ENCODE measurements around the gene MADD.

MADD gene

GRCh38 chr11:47234669-47235100, 35.2 kb upstream of the MADD start:
- H3K27ac ChIP-seq: peak overlapping the region; percentile 56
- TF ChIP-seq CTCF (conservative IDR thresholded peaks at IDR 0.05): no peak

DNA sequence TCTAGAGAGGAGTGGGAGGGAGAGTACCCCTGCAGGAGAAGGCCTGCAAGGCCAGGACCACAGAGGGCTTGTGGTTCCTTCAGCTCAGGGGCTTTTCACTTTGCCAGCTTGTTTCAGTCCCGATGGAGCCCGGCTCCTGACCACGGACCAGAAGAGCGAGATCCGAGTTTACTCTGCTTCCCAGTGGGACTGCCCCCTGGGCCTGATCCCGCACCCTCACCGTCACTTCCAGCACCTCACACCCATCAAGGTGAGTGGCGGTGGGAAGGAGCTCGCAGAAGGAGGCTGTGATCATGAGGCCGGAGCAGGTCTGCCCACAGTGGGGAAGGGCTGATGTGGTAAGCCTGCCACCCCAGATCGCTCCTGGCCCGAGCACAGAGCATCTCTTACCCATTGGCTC, 34.8 kb upstream of the MADD start:
- H3K27ac ChIP-seq: peak overlapping the region; percentile 56
- no peak for TF ChIP-seq CTCF (conservative IDR thresholded peaks at IDR 0.05)

DNA sequence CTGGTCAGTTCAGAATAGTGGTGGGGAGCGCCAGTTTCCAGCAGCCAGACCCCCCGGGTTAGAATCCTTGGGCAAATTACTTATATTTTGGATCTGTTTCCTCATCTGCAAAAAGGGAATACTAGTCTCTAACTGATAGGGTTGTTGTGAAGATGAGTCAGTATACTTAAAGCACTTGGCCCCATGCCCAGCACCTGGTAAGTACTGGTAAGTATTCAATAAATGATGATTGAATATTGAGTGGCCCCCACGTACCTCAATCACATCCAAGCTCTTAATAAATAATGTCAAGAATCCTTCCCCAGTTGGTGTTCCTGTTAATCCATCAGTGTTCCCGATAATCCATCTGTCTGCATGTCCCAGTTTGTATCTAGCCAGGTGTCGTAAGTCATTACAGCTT, 33.5 kb upstream of the MADD start:
- H3K27ac ChIP-seq: no peak overlapping the region
- no peak for TF ChIP-seq CTCF (conservative IDR thresholded peaks at IDR 0.05)

DNA sequence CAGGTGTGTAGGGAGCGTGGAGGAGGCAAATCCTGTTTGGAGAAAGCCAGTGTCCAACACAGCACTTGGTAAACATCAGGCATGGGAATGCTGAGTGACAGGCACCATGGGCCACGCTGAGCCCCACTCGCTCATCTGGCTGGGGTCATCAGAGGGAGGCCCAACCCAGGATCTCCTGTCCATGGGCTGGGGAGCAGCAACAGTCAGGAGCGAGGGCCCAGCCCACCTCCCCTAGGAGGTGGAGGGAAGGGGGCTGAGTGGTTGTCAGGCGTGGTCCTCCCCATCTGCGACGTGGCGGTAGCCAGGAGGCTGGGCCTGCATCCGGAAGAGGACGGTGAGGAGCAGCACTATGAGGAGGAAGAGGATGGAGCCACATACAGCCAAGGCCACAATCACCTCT, 30.1 kb upstream of the MADD start:
- TF ChIP-seq CTCF (conservative IDR thresholded peaks at IDR 0.05): no peak
- H3K27ac ChIP-seq: no peak overlapping the region

- TF ChIP-seq CTCF (conservative IDR thresholded peaks at IDR 0.05): no peak
- no peak overlapping the region for H3K27ac ChIP-seq
Measured at GRCh38 chr11:47241841-47242301, 28.1 kb upstream of the MADD start.

DNA sequence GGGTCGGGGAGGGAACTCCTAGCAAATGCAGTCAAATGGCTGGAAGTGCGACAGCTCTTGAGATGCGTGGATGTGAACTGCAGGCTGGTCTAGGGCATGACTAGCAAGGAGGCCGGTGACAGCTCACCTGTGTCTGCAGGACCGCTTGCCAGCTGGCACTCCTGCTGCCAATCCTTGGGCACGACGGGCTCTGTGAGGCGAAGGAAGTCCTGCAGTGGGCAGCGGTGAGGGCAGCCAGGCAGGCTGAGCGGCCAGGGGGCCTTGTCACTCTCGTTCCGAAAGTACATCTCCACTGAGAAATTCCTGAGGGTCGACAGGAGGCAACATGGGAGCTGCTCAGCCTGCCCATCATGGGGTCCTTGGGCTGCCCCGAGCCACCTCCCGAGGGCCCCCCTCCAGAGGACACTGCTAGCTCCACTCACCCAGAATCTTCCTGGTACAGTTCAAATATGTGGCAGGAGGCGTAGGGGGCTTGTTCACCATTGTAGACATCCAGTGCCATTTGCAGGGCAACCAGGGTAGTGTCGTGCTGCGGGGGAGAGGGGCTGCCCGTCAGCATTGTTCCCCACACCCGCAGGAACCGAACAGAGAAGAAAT, 27.2 kb upstream of the MADD start:
- TF ChIP-seq CTCF (conservative IDR thresholded peaks at IDR 0.05): no peak
- H3K27ac ChIP-seq: peak overlapping the region; percentile 45

DNA sequence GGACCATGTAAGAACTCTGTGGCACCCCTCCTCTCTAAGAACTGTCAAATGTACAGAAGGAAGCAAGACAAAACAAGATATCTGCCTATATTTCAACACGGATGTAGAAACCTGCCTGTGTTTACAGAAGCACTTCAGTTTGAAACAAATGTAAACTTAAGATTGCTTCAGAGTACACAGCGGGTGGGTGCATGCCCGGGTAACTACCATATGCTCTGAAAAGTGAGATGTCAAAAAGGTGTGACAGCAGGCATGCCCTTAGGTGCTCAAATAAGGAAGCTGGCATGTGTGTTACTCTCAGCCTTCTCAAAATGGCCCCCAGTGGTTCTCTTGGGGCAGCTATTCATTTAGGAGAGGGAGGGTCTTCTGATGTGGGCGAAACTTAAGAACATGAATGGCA, 26.5 kb upstream of the MADD start:
- peak overlapping the region; percentile 45 for H3K27ac ChIP-seq
- no peak for TF ChIP-seq CTCF (conservative IDR thresholded peaks at IDR 0.05)

All from VCaP (cell line).